Measurements from ENCODE around the gene DHX58.
A peak's percentile ranks its signal among the peaks of the same experiment; 100 is the strongest.

DHX58 gene

GRCh38 chr17:42117397-42118125, 5.0 kb upstream of the DHX58 start:
- no peak overlapping the region for H3K4me3 ChIP-seq (ENCODE audit: low read depth in 1 of 2, low read length in 2 of 2)
- H3K4me1 ChIP-seq (ENCODE audit: insufficient read depth, low read length) = peaks cover 27% of the 10 kb centered on the region
- no peaks in the 10 kb centered on the region for H3K27me3 ChIP-seq (ENCODE audit: control insufficient read depth in 1 of 2, insufficient read depth in 2 of 2, low read length in 2 of 2)
- H3K36me3 ChIP-seq (ENCODE audit: insufficient read depth, low read length) = peaks cover 34% of the 10 kb centered on the region
- H3K27ac ChIP-seq (ENCODE audit: low read depth, low read length) = no peak overlapping the region
- H3K9me3 ChIP-seq (ENCODE audit: low read length) = no peaks in the 10 kb centered on the region
- H3K9ac ChIP-seq (ENCODE audit: low read length) = no peak overlapping the region

GRCh38 chr17:42116705-42117396, 4.3 kb upstream of the DHX58 start:
- no peak overlapping the region for H3K27ac ChIP-seq (ENCODE audit: low read depth, low read length)
- H3K9ac ChIP-seq (ENCODE audit: low read length) = no peak overlapping the region
- no peaks in the 10 kb centered on the region for H3K27me3 ChIP-seq (ENCODE audit: control insufficient read depth in 1 of 2, insufficient read depth in 2 of 2, low read length in 2 of 2)
- peaks cover 34% of the 10 kb centered on the region for H3K36me3 ChIP-seq (ENCODE audit: insufficient read depth, low read length)
- H3K4me1 ChIP-seq (ENCODE audit: insufficient read depth, low read length) = peaks cover 23% of the 10 kb centered on the region
- H3K9me3 ChIP-seq (ENCODE audit: low read length) = no peaks in the 10 kb centered on the region
- no peak overlapping the region for H3K4me3 ChIP-seq (ENCODE audit: low read depth in 1 of 2, low read length in 2 of 2)

GRCh38 chr17:42114118-42114517, 1.6 kb upstream of the DHX58 start:
- no peaks in the 10 kb centered on the region for H3K27me3 ChIP-seq (ENCODE audit: control insufficient read depth in 1 of 2, insufficient read depth in 2 of 2, low read length in 2 of 2)
- no peak overlapping the region for H3K27ac ChIP-seq (ENCODE audit: low read depth, low read length)
- no peak overlapping the region for H3K9ac ChIP-seq (ENCODE audit: low read length)
- H3K4me3 ChIP-seq (ENCODE audit: low read depth in 1 of 2, low read length in 2 of 2) = no peak overlapping the region
- H3K9me3 ChIP-seq (ENCODE audit: low read length) = no peaks in the 10 kb centered on the region
- peaks cover 33% of the 10 kb centered on the region for H3K36me3 ChIP-seq (ENCODE audit: insufficient read depth, low read length)
- H3K4me1 ChIP-seq (ENCODE audit: insufficient read depth, low read length) = peaks cover 20% of the 10 kb centered on the region

GRCh38 chr17:42113293-42114069, 967 bp upstream of the DHX58 start:
- H3K9ac ChIP-seq (ENCODE audit: low read length) = peak overlapping the region; percentile 38
- no peaks in the 10 kb centered on the region for H3K27me3 ChIP-seq (ENCODE audit: control insufficient read depth in 1 of 2, insufficient read depth in 2 of 2, low read length in 2 of 2)
- peak overlapping the region in 1 of 2 donors; percentile 71 for H3K4me3 ChIP-seq (ENCODE audit: low read depth in 1 of 2, low read length in 2 of 2)
- peak overlapping the region; percentile 83 for H3K27ac ChIP-seq (ENCODE audit: low read depth, low read length)
- peaks cover 20% of the 10 kb centered on the region for H3K4me1 ChIP-seq (ENCODE audit: insufficient read depth, low read length)
- no peaks in the 10 kb centered on the region for H3K9me3 ChIP-seq (ENCODE audit: low read length)
- H3K36me3 ChIP-seq (ENCODE audit: insufficient read depth, low read length) = peaks cover 32% of the 10 kb centered on the region

- Histone ChIP-seq H3K27ac (ENCODE audit: low read depth, low read length) (peak overlapping the region; percentile 83), H3K4me3 (ENCODE audit: low read depth in 1 of 2, low read length in 2 of 2) (peak overlapping the region; percentile 40 to 71), H3K4me1 (ENCODE audit: insufficient read depth, low read length) (peaks cover 20% of the 10 kb centered on the region), H3K9me3 (ENCODE audit: low read length) (no peaks in the 10 kb centered on the region), H3K9ac (ENCODE audit: low read length) (peak overlapping the region; percentile 73), H3K36me3 (ENCODE audit: insufficient read depth, low read length) (peaks cover 20% of the 10 kb centered on the region), H3K27me3 (ENCODE audit: control insufficient read depth in 1 of 2, insufficient read depth in 2 of 2, low read length in 2 of 2) (no peaks in the 10 kb centered on the region)
These were observed 503 bp downstream of the DHX58 start for GRCh38 chr17:42111871-42112551.

DNA sequence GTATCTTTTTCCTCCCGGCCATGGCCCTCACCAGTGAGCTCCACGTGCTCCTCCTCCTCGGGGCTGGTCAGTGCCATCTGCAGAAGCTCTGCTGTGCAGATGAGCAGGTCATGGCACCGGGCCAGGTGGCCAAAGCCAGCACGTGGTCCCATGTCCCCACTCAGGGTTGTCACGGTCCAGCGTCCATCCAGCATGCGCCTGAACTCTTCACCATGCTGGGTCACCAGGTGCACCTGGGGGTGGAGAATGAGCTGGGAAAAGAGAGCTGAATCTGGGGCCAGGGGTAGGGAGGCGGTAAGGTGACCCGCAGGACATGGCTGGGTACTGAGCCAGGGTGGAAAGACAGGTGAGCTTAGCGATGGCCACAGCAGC, 1.3 kb downstream of the DHX58 start:
- H3K4me1 ChIP-seq (ENCODE audit: insufficient read depth, low read length) = peaks cover 20% of the 10 kb centered on the region
- H3K9ac ChIP-seq (ENCODE audit: low read length) = no peak overlapping the region
- no peaks in the 10 kb centered on the region for H3K9me3 ChIP-seq (ENCODE audit: low read length)
- H3K27me3 ChIP-seq (ENCODE audit: control insufficient read depth in 1 of 2, insufficient read depth in 2 of 2, low read length in 2 of 2) = no peaks in the 10 kb centered on the region
- peak overlapping the region; percentile 83 for H3K27ac ChIP-seq (ENCODE audit: low read depth, low read length)
- H3K36me3 ChIP-seq (ENCODE audit: insufficient read depth, low read length) = peaks cover 16% of the 10 kb centered on the region
- H3K4me3 ChIP-seq (ENCODE audit: low read depth in 1 of 2, low read length in 2 of 2) = peak overlapping the region; percentile 40 to 71

DNA sequence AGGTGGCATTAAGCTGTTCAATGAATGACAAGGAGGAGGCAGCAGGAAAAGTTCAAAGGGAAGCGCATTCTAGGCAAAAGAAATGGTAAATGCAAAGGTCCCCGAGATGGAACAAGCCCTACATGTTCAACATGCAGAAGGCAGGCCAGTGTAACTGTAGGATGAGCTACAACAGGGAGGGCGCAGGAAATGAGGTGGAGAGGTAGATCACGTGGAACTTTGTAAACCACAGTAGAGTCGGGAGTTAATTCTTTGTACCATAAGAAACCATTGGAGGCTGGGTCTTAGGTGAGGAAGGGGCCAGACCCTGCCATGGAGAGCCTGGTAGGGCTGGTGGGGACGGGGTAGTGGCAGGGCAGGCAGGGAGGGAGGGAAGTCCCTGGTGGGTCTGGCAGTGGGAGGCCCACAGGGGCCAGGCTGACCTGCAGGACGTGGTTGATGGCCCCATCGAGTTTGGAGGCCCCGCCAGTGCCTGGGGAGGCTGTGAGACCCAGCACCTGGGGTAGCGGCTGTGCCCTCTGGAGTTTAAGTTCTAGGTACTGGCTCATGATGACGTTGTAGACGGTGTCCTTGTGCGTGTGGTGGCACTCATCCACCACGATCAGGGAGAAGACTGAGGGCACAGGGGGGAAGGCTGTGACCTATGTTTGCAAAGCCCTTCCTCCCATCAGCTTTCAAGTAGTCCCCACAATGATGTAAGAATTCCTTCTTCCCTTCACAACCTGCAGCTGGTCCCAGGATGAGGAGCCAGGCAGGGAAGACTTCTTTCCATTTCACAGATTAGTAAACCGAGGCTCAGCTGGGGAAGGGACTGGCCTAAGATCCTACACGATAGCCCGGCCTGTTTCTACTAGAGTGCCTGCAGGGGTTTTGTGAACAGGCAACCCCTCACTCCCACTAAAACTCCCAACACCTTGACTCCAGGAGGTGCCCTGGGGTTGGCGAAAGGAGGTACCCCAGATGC, 1.9 kb downstream of the DHX58 start:
- Histone ChIP-seq H3K27ac (ENCODE audit: low read depth, low read length) (peak overlapping the region; percentile 83), H3K9ac (ENCODE audit: low read length) (no peak overlapping the region), H3K4me3 (ENCODE audit: low read depth in 1 of 2, low read length in 2 of 2) (no peak overlapping the region), H3K4me1 (ENCODE audit: insufficient read depth, low read length) (peaks cover 20% of the 10 kb centered on the region), H3K9me3 (ENCODE audit: low read length) (no peaks in the 10 kb centered on the region), H3K27me3 (ENCODE audit: control insufficient read depth in 1 of 2, insufficient read depth in 2 of 2, low read length in 2 of 2) (no peaks in the 10 kb centered on the region), H3K36me3 (ENCODE audit: insufficient read depth, low read length) (peaks cover 12% of the 10 kb centered on the region)

- Histone ChIP-seq H3K9ac (ENCODE audit: low read length) (no peak overlapping the region), H3K4me1 (ENCODE audit: insufficient read depth, low read length) (peaks cover 20% of the 10 kb centered on the region), H3K27me3 (ENCODE audit: control insufficient read depth in 1 of 2, insufficient read depth in 2 of 2, low read length in 2 of 2) (no peaks in the 10 kb centered on the region), H3K36me3 (ENCODE audit: insufficient read depth, low read length) (peaks cover 12% of the 10 kb centered on the region), H3K27ac (ENCODE audit: low read depth, low read length) (no peak overlapping the region), H3K9me3 (ENCODE audit: low read length) (no peaks in the 10 kb centered on the region), H3K4me3 (ENCODE audit: low read depth in 1 of 2, low read length in 2 of 2) (no peak overlapping the region)
These were observed 3.4 kb downstream of the DHX58 start for GRCh38 chr17:42109086-42109485.

DNA sequence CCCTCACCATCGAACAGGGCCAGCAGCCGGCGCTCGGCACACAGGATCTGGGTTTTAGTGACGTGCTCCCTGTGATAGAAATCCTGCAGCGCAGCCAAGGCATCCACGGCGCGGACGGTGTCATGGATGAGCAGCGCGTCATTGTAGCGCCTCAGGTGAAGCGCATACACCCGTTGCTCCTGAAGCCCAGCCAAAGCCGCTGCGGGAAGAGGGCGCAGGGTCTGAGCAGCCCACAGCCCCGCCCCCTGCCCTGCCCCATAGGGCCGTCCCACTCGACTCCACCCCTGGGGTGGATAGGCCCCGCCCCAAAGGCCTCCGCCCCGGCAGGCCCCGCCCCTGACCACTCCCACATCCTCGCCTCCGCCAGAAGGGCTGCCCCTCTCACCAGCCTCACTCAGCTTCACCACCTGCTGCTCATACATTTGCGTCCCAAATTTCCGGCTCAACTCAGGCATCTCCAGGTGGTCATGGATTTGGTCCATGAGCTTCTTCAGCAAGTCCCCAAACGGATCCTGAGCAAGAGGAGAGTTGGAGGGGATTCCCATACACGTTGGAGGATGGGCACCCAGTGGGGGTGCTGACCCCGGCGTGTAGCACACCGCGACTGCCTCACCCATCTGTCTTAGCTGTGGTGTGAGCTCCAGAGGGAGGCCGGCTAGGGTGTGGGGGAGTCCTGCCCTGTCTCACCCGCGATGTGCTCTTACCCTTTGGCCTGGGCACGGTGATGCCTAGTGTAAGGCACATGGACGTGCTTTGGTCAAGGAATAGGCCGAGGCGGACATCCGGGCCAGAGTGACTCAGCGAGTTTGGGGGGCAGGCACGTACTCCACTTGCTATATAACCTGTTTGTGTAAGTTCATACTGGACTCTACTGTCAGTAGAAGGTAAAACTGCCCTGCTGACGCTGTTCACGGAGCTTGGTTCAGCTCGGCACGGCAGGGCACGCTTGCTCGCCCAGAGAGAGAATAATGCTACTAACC, 4.6 kb downstream of the DHX58 start:
- H3K27me3 ChIP-seq (ENCODE audit: control insufficient read depth in 1 of 2, insufficient read depth in 2 of 2, low read length in 2 of 2) = no peaks in the 10 kb centered on the region
- H3K36me3 ChIP-seq (ENCODE audit: insufficient read depth, low read length) = peaks cover 13% of the 10 kb centered on the region
- H3K4me3 ChIP-seq (ENCODE audit: low read depth in 1 of 2, low read length in 2 of 2) = no peak overlapping the region
- H3K9me3 ChIP-seq (ENCODE audit: low read length) = no peaks in the 10 kb centered on the region
- no peak overlapping the region for H3K27ac ChIP-seq (ENCODE audit: low read depth, low read length)
- peaks cover 15% of the 10 kb centered on the region for H3K4me1 ChIP-seq (ENCODE audit: insufficient read depth, low read length)
- H3K9ac ChIP-seq (ENCODE audit: low read length) = no peak overlapping the region

Data from muscle layer of colon (tissue), 2 donors.